GM12878 (cell line): ENCODE data around the gene RMND5A. TPM values are rescaled to one million over a fixed set of nuclear protein-coding genes. Genes with fewer than 3 reads are reported as not detected.

ENCODE experiments used
- BMI1 ChIP-seq: fragments of 450-650 bp; IDR thresholded peaks from 2 replicates; pipeline ENCODE4 v1.6.1; 2016; ENCODE audit warnings: mild to moderate bottlenecking, moderate library complexity, borderline replicate concordance
- CHD2 ChIP-seq: IDR thresholded peaks from 2 replicates; pipeline ENCODE4 v1.6.1; 2011; ENCODE audit warnings: low read depth, low read length, improper control_type of control experiment, borderline replicate concordance
- E2F8 ChIP-seq: fragments of 450-650 bp; IDR thresholded peaks from 2 replicates; pipeline ENCODE4 v1.6.1; 2018; ENCODE audit warnings: mild to moderate bottlenecking, low read depth, moderate library complexity; ENCODE audit not compliant: partially characterized antibody
- EGR1 ChIP-seq, 2 experiments: IDR thresholded peaks; 1 replicate in 1 of 2; 2 replicates in 1 of 2; pipeline ENCODE4 v1.6.1; 2011 to 2012; ENCODE audit warnings: low read depth in 2 of 2, low read length in 2 of 2, borderline replicate concordance in 1 of 2, mild to moderate bottlenecking in 1 of 2, moderate library complexity in 1 of 2
- IRF4 ChIP-seq: IDR thresholded peaks from 2 replicates; pipeline ENCODE4 v1.6.1; 2011; ENCODE audit warnings: low read depth, low read length
- MLLT1 ChIP-seq: fragments of 450-650 bp; IDR thresholded peaks from 2 replicates; pipeline ENCODE4 v1.6.1; 2016; ENCODE audit warnings: mild to moderate bottlenecking
- MYC ChIP-seq: IDR thresholded peaks from 2 replicates; pipeline ENCODE4 v1.6.1; 2011; ENCODE audit warnings: mild to moderate bottlenecking, low read length, moderate library complexity, inconsistent platforms; ENCODE audit not compliant: insufficient read depth, insufficient replicate concordance, insufficient read length, severe bottlenecking
- NRF1 ChIP-seq: conservative IDR thresholded peaks from 2 replicates; pipeline ENCODE4 v1.6.1; 2011; ENCODE audit warnings: mild to moderate bottlenecking, low read depth, low read length, improper control_type of control experiment
- PBX3 ChIP-seq: IDR thresholded peaks from 2 replicates; pipeline ENCODE4 v1.6.1; 2011; ENCODE audit warnings: mild to moderate bottlenecking, low read depth, low read length, moderate library complexity; ENCODE audit not compliant: insufficient replicate concordance
- POLR2AphosphoS5 ChIP-seq: IDR thresholded peaks from 2 replicates; pipeline ENCODE4 v1.6.1; 2011; ENCODE audit warnings: mild to moderate bottlenecking, low read length, inconsistent platforms
- RUNX3 ChIP-seq: IDR thresholded peaks from 2 replicates; pipeline ENCODE4 v1.6.1; 2012; ENCODE audit warnings: low read length, inconsistent platforms
- SIX5 ChIP-seq: IDR thresholded peaks from 2 replicates; pipeline ENCODE4 v1.6.1; 2011; ENCODE audit warnings: mild to moderate bottlenecking, low read depth, low read length, moderate library complexity; ENCODE audit not compliant: severe bottlenecking
- ZBTB11 ChIP-seq: fragments of 450-650 bp; formaldehyde crosslinking; IDR thresholded peaks from 2 replicates; pipeline ENCODE4 v1.5.0; 2022; ENCODE audit warnings: mild to moderate bottlenecking, missing genetic modification characterization
- ZNF622 ChIP-seq: fragments of 450-650 bp; IDR thresholded peaks from 2 replicates; pipeline ENCODE4 v1.6.1; 2017; ENCODE audit warnings: mild to moderate bottlenecking, inconsistent platforms
- polyA plus RNA-seq, 11 experiments: library from polyadenylated mRNA; depleted of rRNA in 4 of 11; unstranded in 6 of 11; stranded (reverse) in 5 of 11; fragments of >200 nt; fragmentation: Nextera tagmentation in 4 of 11; fragmentation: Illumina TruSeq in 1 of 11; extraction: Ambion mirVana in 4 of 11; extraction: Trizol in 1 of 11; gene quantifications; 1 replicate in 1 of 11; 2 replicates in 10 of 11; pipeline versions ENCODE4 v1.2.1 to v1.2.3, GENCODE V29; 2011 to 2016; ENCODE audit warnings: inconsistent platforms in 2 of 11, missing spikeins in 2 of 11, low read depth in 1 of 11
- total RNA-seq, 4 experiments: library from RNA; depleted of rRNA in 3 of 4; stranded (reverse); fragments of >200 nt in 3 of 4; fragmentation: Illumina TruSeq in 1 of 4; extraction: Trizol in 1 of 4; gene quantifications; 2 replicates each; pipeline versions ENCODE4 v1.2.1 to v1.2.3, GENCODE V29; 2013 to 2021
- TF ChIP-seq, protein P1 (sequence below): IDR thresholded peaks from 2 replicates; pipeline ENCODE4 v1.6.1; 2011; ENCODE audit warnings: borderline replicate concordance, low read depth, mild to moderate bottlenecking, moderate library complexity, low read length; ENCODE audit not compliant: insufficient read depth, poor library complexity, severe bottlenecking
- TF ChIP-seq, protein P2 (sequence below): IDR thresholded peaks from 2 replicates; pipeline ENCODE4 v1.6.1; 2012; ENCODE audit warnings: low read length, inconsistent platforms

The RMND5A gene
- total and polyA plus RNA-seq, 10 of the 15 experiments (the other 5 are each of a cell fraction or from before 2014, with no cell fraction given) = 8.3 to 33.6 (median 23.2) TPM

DNA sequence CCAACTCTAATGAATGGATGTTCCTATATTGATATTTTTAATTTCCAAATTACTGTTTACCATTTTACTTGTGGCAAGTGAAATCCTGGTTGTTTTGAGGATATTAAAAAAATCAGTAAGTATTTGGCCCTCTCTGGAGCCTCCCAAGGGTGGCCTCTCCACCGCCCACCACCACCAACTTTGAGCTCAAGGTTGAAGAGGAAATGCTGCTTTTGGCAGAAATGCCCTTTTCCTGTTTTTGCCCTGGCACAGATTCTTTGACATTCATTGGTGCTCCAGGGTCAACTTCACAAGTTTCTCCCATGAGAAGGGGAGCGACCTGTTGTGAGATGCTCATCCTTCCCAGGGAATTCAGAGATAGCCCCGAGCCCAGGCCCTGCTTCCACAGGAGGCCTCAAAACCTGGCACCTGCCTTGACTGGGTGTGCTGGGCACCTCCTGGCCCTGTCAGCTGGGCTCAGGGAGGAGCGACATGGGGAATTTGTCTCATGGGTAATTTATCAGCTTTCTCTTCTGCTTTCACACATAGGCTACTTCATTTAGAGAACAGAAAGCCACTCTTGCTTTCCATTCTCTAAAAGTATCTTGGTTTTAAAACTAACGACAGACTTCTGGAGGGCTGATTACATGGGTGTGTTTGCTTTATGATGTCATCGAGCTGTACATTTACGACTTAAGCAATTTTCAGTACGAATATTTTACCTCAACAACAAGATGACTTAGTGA is 63.7 kb downstream of the RMND5A start (continued):
- TF ChIP-seq E2F8 (peak; percentile 51), BMI1 (no peak), IRF4 (no peak), SIX5 (no peak), PBX3 (peak; percentile 62), POLR2AphosphoS5 (no peak), MYC (no peak), ZNF622 (no peak), MLLT1 (no peak), NRF1 (no peak), CHD2 (no peak; the same call in 1 of the 2 replicates), EGR1 (IDR thresholded peaks at IDR 0.05; ENCODE audit: borderline replicate concordance in 1 of 2, low read depth in 2 of 2, low read length in 2 of 2) (no peak), RUNX3 (peak; percentile 27), ZBTB11 (CRISPR knock-in tag) (no peak)
- TF ChIP-seq, protein P1, sequence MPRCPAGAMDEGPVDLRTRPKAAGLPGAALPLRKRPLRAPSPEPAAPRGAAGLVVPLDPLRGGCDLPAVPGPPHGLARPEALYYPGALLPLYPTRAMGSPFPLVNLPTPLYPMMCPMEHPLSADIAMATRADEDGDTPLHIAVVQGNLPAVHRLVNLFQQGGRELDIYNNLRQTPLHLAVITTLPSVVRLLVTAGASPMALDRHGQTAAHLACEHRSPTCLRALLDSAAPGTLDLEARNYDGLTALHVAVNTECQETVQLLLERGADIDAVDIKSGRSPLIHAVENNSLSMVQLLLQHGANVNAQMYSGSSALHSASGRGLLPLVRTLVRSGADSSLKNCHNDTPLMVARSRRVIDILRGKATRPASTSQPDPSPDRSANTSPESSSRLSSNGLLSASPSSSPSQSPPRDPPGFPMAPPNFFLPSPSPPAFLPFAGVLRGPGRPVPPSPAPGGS = no peak
- TF ChIP-seq, protein P2, sequence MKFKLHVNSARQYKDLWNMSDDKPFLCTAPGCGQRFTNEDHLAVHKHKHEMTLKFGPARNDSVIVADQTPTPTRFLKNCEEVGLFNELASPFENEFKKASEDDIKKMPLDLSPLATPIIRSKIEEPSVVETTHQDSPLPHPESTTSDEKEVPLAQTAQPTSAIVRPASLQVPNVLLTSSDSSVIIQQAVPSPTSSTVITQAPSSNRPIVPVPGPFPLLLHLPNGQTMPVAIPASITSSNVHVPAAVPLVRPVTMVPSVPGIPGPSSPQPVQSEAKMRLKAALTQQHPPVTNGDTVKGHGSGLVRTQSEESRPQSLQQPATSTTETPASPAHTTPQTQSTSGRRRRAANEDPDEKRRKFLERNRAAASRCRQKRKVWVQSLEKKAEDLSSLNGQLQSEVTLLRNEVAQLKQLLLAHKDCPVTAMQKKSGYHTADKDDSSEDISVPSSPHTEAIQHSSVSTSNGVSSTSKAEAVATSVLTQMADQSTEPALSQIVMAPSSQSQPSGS = peak; percentile 78
